ENCODE data around the gene MICAL2.

Gene MICAL2

DNA sequence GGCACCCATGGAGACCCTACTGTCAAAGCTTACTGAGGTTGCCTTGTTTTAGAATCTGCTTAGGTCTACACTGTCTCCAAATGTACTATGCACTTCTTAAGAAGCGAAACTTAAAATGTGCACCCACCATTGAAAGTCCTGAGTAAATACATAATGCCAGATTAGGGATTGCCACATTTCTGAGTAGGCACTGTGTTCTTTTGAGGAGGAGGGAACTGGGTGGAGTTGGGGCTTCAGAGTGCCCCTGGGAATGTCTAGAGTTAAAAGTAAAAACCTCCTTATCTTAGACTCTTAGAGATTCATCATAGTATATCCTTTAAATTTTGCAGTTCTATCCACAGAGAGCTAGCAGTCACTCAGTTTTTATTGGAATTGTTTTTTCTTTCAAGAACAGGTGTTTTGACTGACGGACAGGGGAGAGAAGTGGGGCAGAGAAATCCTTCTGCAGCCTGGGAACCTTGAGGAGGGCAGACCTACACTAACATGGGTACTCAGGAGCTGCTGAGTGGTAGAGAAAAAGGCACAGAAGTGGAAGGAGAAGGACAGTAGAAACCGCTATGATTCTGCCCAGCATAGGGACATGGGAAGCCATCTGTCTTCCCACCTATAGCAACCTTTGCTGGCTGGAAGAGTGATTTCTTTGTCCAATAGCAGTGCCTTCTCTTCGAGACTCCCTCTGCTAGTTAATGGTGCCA is 33.4 kb upstream of the MICAL2 start:
- no peak for DNase-seq

- no peak for DNase-seq
These were observed 32.7 kb upstream of the MICAL2 start for GRCh38 chr11:12077535-12078280.

GRCh38 chr11:12079726-12080556 is 30.4 kb upstream of the MICAL2 start:
- DNase-seq = no peak

GRCh38 chr11:12083380-12083779 is 27.0 kb upstream of the MICAL2 start:
- DNase-seq = no peak

GRCh38 chr11:12084256-12084655 is 26.1 kb upstream of the MICAL2 start:
- no peak for DNase-seq

DNA sequence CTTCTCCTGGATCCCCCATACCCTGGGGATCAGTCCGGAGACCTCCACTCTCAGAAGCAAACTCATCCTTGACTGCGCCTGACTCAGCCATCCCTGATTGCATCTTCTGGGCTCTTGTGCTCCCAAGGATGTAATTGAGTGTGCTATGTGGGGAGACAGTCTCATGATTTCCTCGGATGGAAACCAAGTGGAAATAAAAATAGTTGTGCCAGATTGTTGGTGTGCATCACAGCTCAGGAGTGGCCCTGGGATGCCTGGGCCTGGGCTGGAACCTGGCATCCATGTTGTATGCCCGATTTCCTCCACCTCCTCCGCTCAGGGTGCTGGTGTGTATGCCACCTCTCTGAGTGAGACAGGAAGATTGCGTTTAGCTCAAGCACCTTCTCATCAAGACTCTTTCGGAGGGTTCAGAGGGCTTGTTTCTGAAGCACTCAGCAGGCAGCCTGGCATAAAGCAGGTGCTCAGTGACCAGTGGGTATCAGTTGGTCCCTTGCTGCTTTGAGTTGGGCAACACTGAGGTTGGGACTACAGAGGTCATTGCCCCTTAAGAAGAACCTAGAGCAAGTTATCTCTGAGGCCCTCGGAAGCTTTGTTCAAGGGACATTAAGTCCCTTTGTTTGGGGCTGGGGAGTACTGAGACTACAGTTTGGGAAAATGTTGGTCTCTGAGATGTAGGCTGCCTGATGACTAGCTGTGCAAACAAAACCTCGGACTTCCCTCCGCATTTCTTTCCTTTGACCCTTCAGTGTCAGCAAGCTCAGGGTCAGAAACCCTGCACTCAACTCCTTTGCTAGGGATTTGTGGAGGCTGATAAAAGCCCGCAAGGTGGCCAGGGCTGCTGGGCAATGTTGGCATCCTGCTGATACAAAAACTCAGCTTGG is 24.8 kb upstream of the MICAL2 start:
- DNase-seq = no peak

DNA sequence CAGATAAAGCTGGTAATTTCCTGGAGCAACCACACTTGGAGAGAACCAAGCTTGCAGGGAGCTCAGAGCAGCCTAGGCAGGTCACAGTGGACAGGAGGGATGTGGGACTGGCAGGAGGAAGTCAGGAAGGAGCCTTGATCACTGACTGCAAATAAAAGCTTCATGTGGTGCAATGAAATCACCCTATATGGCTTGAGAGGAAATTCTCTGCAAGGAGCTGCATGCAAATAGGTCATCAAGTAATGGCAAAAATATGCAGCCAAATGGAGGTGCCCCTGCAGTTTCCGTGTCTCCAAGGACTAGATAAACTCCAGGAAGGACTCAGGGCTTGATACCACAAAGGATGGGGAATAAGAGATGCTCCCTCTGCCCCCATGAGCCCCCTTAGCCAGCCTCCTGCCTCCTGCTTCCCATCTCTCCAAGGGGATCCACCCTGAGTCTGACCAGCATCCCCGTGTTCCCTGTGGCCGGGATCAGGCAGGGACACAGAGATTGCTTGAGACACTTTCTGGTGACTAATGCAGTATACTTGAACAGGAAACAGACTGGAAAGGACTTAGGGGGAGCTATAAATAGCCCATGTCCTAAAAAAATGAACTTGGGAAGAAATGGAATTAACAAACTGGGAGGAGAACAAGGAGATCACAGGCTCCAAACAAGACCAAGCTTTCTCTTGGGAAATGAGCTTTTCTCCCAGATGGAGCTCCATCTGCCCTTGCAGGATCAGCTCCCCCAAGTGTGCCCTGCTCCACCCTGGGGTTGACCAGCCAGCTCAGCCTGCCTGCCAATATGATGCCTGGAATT is 23.9 kb upstream of the MICAL2 start:
- no peak for DNase-seq

GRCh38 chr11:12087075-12088004 is 23.1 kb upstream of the MICAL2 start:
- no peak for DNase-seq

GRCh38 chr11:12088047-12088481 is 22.3 kb upstream of the MICAL2 start:
- DNase-seq = no peak

GRCh38 chr11:12088531-12088930 is 21.9 kb upstream of the MICAL2 start:
- no peak for DNase-seq

GRCh38 chr11:12089041-12089440 is 21.3 kb upstream of the MICAL2 start:
- DNase-seq = no peak

- DNase-seq = no peak
These were observed 20.9 kb upstream of the MICAL2 start for GRCh38 chr11:12089473-12089872.

- DNase-seq = no peak
These were observed 20.3 kb upstream of the MICAL2 start for GRCh38 chr11:12090061-12090591.

DNA sequence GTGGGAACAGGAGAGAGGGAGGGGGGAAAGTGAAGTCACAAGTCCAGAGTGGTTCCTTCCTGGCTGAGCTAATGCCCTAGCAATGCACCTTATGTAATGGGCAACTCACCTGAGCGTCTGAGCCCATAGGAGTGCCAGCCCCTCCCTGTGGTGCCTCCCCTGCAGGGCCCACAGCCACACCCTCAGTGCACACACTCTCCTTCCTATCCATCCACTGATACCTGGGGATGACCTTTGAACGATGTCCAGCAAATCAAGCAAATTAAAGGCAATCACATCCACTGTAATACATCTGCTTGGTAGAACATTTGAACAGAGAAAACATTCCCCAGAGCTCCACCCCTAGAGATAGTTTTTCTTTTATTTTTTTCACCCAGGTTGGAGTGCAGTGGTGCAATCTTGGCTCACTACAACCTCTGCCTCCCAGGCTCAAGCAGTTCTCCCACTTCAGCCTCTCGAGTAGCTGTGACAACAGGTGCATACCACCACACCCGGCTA is 19.6 kb upstream of the MICAL2 start:
- DNase-seq = no peak

- DNase-seq = no peak
These were observed 18.3 kb upstream of the MICAL2 start for GRCh38 chr11:12091956-12092558.

DNA sequence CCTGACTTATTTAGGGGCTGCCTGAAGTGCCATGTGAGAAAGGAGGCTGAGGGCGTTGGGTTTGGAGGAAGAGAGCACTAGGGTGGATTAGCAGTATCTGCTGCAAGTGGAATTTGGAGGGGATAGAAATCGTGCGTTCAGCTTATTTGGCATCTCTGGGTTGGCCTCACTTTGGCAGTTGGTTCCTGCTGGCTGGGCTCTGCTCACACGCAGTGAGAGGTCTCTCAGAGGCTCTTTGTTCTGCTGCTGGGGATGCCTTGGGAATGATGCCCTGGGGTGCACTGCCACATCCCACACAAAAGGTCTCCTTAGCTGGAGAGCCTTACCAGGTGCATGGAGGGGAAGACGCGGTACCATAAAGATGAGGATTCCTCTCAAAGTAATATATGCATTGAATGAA is 17.7 kb upstream of the MICAL2 start:
- DNase-seq = peak; percentile 73

DNA sequence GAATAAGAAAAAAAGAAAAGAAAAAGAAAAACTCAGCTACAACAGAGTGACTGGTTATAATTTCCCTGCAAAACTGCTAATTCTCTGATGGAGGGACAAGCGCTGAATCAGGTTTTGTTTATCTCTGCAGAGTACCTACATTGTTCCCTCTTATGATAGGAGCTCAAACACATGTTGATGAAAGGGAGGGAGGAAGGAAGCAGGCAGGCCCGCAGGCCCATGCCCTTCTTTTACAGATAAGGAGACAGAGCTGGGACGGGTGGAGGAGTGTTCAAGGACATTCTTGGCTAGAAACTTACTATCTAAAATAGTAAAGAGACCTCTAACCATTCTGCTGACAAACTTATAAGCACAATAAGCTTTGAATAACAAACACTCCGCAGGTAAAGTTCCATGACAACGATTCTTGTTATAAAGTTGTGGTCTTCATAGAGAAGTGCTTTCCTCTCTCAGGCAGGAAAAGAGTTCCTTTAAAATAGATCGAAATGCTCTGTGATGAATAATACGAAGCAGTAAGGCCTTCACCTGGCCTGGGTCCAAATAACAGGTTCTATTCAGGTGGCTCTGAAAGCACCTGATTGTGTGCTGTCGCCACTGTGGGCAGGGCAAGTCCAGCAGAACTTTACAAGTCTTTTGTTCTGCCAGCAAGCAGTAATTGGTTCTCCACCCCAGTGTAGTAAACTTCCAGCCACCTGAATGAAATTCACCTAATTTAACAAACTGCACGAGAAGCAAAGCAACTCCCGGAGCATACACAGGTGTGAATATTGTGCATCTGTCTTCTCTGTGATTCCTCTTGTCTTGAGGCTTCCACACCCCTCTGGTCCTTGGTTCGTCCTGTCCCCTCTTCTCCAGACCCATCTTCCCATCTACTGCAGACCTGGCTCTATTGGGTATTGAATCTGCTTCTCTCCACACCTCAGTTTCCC is 15.3 kb upstream of the MICAL2 start:
- no peak for DNase-seq

DNA sequence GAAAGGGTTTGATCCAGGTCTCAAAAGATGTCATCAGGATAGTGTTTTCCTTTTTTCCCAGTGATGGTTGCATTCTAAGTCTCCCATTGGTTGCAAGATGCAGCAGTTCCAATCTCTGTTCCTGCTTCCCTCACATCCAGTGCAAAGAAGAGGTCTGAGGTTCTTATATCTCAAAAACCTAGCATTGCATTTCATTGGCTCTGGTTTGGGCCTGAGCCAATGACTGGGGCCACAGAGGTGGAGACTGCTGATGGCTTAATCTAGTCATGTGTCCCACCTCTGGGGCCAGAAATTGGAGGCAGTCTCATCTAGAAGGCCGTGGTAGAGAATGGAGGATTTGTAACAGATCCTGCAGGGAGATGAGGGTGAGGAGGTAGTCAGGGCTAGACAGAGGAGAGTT is 13.2 kb upstream of the MICAL2 start:
- no peak for DNase-seq

DNA sequence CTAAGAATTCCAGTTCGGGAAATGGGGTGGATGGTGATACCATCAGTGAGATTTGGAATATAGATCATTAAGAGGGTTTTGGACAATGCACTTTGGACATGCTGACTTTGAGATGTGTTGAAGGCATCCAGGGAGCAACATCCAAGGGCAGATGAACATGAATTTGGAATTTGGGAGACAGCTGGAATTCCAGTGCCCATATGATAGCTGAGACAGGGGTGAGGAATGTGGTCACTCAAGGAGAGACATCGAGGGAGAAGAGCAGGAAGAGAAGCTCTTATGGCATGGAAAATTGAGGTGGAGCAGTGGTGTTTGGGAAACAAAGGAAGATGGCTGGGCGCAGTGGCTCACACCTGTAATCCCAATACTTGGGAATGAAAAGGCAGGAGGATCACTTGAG is 11.8 kb upstream of the MICAL2 start:
- no peak for DNase-seq
